ENCODE data around the gene PREB.

Gene PREB

DNA sequence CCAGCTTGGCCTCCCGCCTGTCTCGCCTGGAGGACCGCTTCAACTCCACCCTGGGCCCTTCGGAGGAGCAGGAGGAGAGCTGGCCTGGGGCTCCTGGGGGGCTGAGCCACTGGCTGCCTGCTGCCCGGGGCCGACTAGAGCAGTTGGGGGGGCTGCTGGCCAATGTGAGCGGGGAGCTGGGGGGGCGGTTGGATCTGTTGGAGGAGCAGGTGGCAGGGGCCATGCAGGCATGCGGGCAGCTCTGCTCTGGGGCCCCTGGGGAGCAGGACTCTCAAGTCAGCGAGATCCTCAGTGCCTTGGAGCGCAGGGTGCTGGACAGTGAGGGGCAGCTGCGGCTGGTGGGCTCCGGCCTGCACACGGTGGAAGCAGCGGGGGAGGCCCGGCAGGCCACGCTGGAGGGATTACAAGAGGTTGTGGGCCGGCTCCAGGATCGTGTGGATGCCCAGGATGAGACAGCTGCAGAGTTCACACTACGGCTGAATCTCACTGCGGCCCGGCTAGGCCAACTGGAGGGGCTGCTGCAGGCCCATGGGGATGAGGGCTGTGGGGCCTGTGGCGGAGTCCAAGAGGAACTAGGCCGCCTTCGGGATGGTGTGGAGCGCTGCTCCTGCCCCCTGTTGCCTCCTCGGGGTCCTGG, 51.5 kb downstream of the PREB start:
- no peak for DNase-seq (ENCODE audit: low read depth)

GRCh38 chr2:27081984-27082772, 52.3 kb downstream of the PREB start:
- no peak for DNase-seq (ENCODE audit: low read depth)
